ENCODE results near the gene GPR63. TPM values are rescaled to one million over a fixed set of nuclear protein-coding genes. Genes with fewer than 3 reads are reported as not detected.

GPR63 gene
- total and polyA plus RNA-seq, 2 donors (not counting 1 experiment from before 2014, with no cell fraction given) = 0.01 to 0.12 TPM

DNA sequence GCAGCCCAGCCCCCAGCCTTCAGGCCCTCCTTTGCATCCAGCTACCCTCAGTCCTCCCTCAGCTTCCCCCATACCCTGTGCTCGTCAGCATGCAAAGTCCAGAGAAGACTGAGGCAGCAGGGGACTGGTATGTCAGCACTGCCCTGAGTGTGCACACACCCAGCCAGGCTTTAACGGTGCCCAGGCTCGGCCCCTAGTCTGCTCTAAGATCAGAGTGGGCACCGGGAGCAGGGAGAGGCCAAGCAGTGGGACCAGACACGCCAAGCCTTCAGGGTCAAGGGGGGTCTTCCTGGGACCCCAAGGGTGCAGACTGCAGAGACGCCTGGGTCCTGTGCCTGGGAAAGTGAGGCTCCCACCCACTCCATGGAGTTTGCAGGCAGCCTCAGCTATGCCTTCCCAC lies 74.7 kb downstream of the GPR63 start:
- no peak overlapping the region for H3K9ac ChIP-seq (ENCODE audit: low read length)
- no peaks in the 10 kb centered on the region for H4K20me1 ChIP-seq (ENCODE audit: control insufficient read depth, insufficient read depth, low read length, poor library complexity, severe bottlenecking)
- Mint-ChIP-seq H3K27me3 (peaks cover 3% of the 10 kb centered on the region), H3K9me3 (ENCODE audit: insufficient read depth) (no peaks in the 10 kb centered on the region), H3K4me3 (no peak overlapping the region), H3K4me1 (no peaks in the 10 kb centered on the region), H3K27ac (no peak overlapping the region)
- H3K27ac ChIP-seq (ENCODE audit: low read length in 2 of 2) = no peak overlapping the region
- H3K4me1 ChIP-seq (ENCODE audit: control insufficient read depth in 2 of 2, insufficient read depth in 2 of 2, low read length in 2 of 2) = no peaks in the 10 kb centered on the region
- no peaks in the 10 kb centered on the region for H3K36me3 ChIP-seq (replicated peaks in 1 of 2; ENCODE audit: control extremely low read depth in 1 of 2, control insufficient read depth in 1 of 2, extremely low read depth in 1 of 2, insufficient read depth in 2 of 2, low read length in 1 of 2)
- ChIA-PET POLR2A (no interaction called here), CTCF (no interaction called here)
- WGBS (ENCODE audit: insufficient coverage) = 91% methylated on average over 6 of the region's 6 CpGs
- ATAC-seq (ENCODE audit: low read depth) (no peak), DNase-seq (no peak)
- H3K4me2 ChIP-seq (replicated peaks; ENCODE audit: low read depth, low read length, poor library complexity, severe bottlenecking) = no peak overlapping the region
- no peaks in the 10 kb centered on the region for H3K9me3 ChIP-seq (ENCODE audit: control extremely low read depth in 1 of 3, control insufficient read depth in 2 of 3, insufficient read depth in 1 of 3, low read length in 2 of 3)
- no peak overlapping the region for H3K4me3 ChIP-seq (ENCODE audit: control extremely low read depth in 1 of 5, extremely low read depth in 1 of 5, insufficient read depth in 1 of 5, low read depth in 2 of 5, low read length in 4 of 5)
- peaks cover 0 to 3% (median 0%) of the 10 kb centered on the region in 4 experiments for H3K27me3 ChIP-seq (replicated peaks in 1 of 4; ENCODE audit: control extremely low read depth in 1 of 4, control insufficient read depth in 3 of 4, insufficient read depth in 4 of 4, low read length in 3 of 4)
- intact Hi-C loops (cut with micrococcal nuclease) = no loop called here
- no peak overlapping the region for H2AFZ ChIP-seq (ENCODE audit: insufficient read depth, low read depth, low read length, poor library complexity, severe bottlenecking)
- no peak for TF ChIP-seq EZH2 (IDR thresholded peaks at IDR 0.05; ENCODE audit: borderline replicate concordance, insufficient read depth, low read depth, low read length, poor library complexity, severe bottlenecking)
- TF ChIP-seq, protein P1, sequence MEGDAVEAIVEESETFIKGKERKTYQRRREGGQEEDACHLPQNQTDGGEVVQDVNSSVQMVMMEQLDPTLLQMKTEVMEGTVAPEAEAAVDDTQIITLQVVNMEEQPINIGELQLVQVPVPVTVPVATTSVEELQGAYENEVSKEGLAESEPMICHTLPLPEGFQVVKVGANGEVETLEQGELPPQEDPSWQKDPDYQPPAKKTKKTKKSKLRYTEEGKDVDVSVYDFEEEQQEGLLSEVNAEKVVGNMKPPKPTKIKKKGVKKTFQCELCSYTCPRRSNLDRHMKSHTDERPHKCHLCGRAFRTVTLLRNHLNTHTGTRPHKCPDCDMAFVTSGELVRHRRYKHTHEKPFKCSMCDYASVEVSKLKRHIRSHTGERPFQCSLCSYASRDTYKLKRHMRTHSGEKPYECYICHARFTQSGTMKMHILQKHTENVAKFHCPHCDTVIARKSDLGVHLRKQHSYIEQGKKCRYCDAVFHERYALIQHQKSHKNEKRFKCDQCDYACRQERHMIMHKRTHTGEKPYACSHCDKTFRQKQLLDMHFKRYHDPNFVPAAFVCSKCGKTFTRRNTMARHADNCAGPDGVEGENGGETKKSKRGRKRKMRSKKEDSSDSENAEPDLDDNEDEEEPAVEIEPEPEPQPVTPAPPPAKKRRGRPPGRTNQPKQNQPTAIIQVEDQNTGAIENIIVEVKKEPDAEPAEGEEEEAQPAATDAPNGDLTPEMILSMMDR (IDR thresholded peaks at IDR 0.05) = no peak
- no peaks in the 10 kb centered on the region for H3K79me2 ChIP-seq (ENCODE audit: control insufficient read depth, insufficient read depth, low read length)

DNA sequence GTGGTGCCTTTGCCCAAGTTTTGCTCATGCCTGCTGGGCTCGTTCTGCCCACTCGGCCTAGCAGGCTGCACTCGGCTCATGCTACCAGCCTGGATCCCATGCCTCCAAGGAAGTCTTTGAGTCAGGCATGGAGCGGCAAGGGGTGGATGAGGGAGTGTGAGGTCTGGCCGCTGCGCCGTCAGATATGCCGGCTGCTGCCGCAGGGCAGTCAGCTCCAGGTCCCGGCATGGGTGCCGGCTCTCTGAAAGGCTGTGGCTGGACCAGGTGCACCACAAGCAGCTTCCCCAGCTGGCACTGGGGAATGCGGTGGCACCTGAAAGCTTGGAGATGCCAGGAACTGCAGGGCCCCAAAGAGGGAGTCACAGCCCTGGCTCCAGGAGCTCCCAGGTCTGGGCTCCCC lies 75.5 kb downstream of the GPR63 start:
- Mint-ChIP-seq H3K9me3 (ENCODE audit: insufficient read depth) (no peaks in the 10 kb centered on the region), H3K27ac (no peak overlapping the region), H3K4me1 (no peaks in the 10 kb centered on the region), H3K4me3 (no peak overlapping the region), H3K27me3 (peaks cover 3% of the 10 kb centered on the region)
- no peaks in the 10 kb centered on the region for H3K9me3 ChIP-seq (ENCODE audit: control extremely low read depth in 1 of 3, control insufficient read depth in 2 of 3, insufficient read depth in 1 of 3, low read length in 2 of 3)
- no peaks in the 10 kb centered on the region for H3K79me2 ChIP-seq (ENCODE audit: control insufficient read depth, insufficient read depth, low read length)
- no peak overlapping the region for H3K9ac ChIP-seq (ENCODE audit: low read length)
- DNase-seq = no peak
- intact Hi-C loops (cut with micrococcal nuclease) = no loop called here
- no peaks in the 10 kb centered on the region for H3K4me1 ChIP-seq (ENCODE audit: control insufficient read depth in 2 of 2, insufficient read depth in 2 of 2, low read length in 2 of 2)
- no peak overlapping the region for H3K4me2 ChIP-seq (replicated peaks; ENCODE audit: low read depth, low read length, poor library complexity, severe bottlenecking)
- H3K36me3 ChIP-seq (replicated peaks in 1 of 2; ENCODE audit: control extremely low read depth in 1 of 2, control insufficient read depth in 1 of 2, extremely low read depth in 1 of 2, insufficient read depth in 2 of 2, low read length in 1 of 2) = no peaks in the 10 kb centered on the region
- ChIA-PET POLR2A (no interaction called here), CTCF (no interaction called here)
- TF ChIP-seq, protein P1 (IDR thresholded peaks at IDR 0.05) = no peak
- ATAC-seq (ENCODE audit: low read depth) = no peak
- no peak overlapping the region for H2AFZ ChIP-seq (ENCODE audit: insufficient read depth, low read depth, low read length, poor library complexity, severe bottlenecking)
- H3K4me3 ChIP-seq (ENCODE audit: control extremely low read depth in 1 of 5, extremely low read depth in 1 of 5, insufficient read depth in 1 of 5, low read depth in 2 of 5, low read length in 4 of 5) = no peak overlapping the region
- WGBS (ENCODE audit: insufficient coverage) = 94% methylated on average over 12 of the region's 12 CpGs
- no peak overlapping the region for H3K27ac ChIP-seq (ENCODE audit: low read length in 2 of 2)
- H4K20me1 ChIP-seq (ENCODE audit: control insufficient read depth, insufficient read depth, low read length, poor library complexity, severe bottlenecking) = no peaks in the 10 kb centered on the region
- peaks cover 0 to 3% (median 0%) of the 10 kb centered on the region in 4 experiments for H3K27me3 ChIP-seq (replicated peaks in 1 of 4; ENCODE audit: control extremely low read depth in 1 of 4, control insufficient read depth in 3 of 4, insufficient read depth in 4 of 4, low read length in 3 of 4)

All from B cell (primary cell).